GM21825 (cell line): ENCODE data around the gene ATXN10.
"Not testable (repeated sequence)": the region's sequence is repeated elsewhere in the genome, so short reads cannot be mapped to it uniquely, and the experiment has no call there.

Source experiments
- ATAC-seq: cut with Tn5 transposase; IDR thresholded peaks from one replicate; pipeline ENCODE4 v1.9.1; 2021; ENCODE audit warnings: mild to moderate bottlenecking, moderate library complexity; ENCODE audit not compliant: unreplicated experiment

The ATXN10 gene

GRCh38 chr22:45671783-45672563, at the start of gene ATXN10:
Gene ATXN10 (plus strand): TSS chr22:45671834. CDS start chr22:45672064, 230 bp downstream.
- peak; percentile 46 for ATAC-seq

GRCh38 chr22:45621836-45622600, 49.6 kb upstream of the ATXN10 start:
- ATAC-seq = no peak

GRCh38 chr22:45623464-45624145, 48.0 kb upstream of the ATXN10 start:
- not testable (repeated sequence) for ATAC-seq

- ATAC-seq = no peak
Measured at GRCh38 chr22:45626198-45626651, 45.4 kb upstream of the ATXN10 start.

- ATAC-seq = no peak
Measured at GRCh38 chr22:45627489-45628233, 44.0 kb upstream of the ATXN10 start.

- no peak for ATAC-seq
Measured at GRCh38 chr22:45628515-45628914, 43.1 kb upstream of the ATXN10 start.

GRCh38 chr22:45629469-45630089, 42.1 kb upstream of the ATXN10 start:
- ATAC-seq = no peak

GRCh38 chr22:45630436-45630835, 41.2 kb upstream of the ATXN10 start:
- no peak for ATAC-seq

GRCh38 chr22:45631140-45631840, 40.3 kb upstream of the ATXN10 start:
- ATAC-seq = no peak

- ATAC-seq = no peak
Measured at GRCh38 chr22:45631841-45632238, 39.8 kb upstream of the ATXN10 start.

GRCh38 chr22:45632791-45633515, 38.7 kb upstream of the ATXN10 start:
- no peak for ATAC-seq

- ATAC-seq = no peak
Measured at GRCh38 chr22:45636683-45637082, 35.0 kb upstream of the ATXN10 start.

- ATAC-seq = no peak
Measured at GRCh38 chr22:45638197-45638596, 33.4 kb upstream of the ATXN10 start.

- no peak for ATAC-seq
Measured at GRCh38 chr22:45638834-45639746, 32.5 kb upstream of the ATXN10 start.

- ATAC-seq = no peak
Measured at GRCh38 chr22:45639747-45640102, 31.9 kb upstream of the ATXN10 start.

GRCh38 chr22:45640291-45640940, 31.2 kb upstream of the ATXN10 start:
- no peak for ATAC-seq

GRCh38 chr22:45640941-45641621, 30.6 kb upstream of the ATXN10 start:
- no peak for ATAC-seq
